ENCODE measurements around the gene ATPAF1.

- TF ChIP-seq CTCF (IDR thresholded peaks at IDR 0.05) (no peak), POLR2A (IDR thresholded peaks at IDR 0.05) (no peak)
These were observed 30.6 kb downstream of the ATPAF1 start for GRCh38 chr1:46637444-46638083.
